ENCODE measurements around the gene PELI2.

PELI2 gene

GRCh38 chr14:56125772-56126636 is 7.8 kb downstream of the PELI2 start:
- H3K4me1 ChIP-seq (ENCODE audit: control insufficient read depth in 1 of 2, insufficient read depth in 1 of 2, low read depth in 1 of 2, low read length in 1 of 2) = peaks cover 63 to 71% of the 10 kb centered on the region in 2 experiments
- no peak overlapping the region for H3K4me3 ChIP-seq (ENCODE audit: low read depth in 1 of 2, low read length in 1 of 2)
- no peaks in the 10 kb centered on the region for H3K36me3 ChIP-seq
- no peaks in the 10 kb centered on the region for H3K9me3 ChIP-seq
- H3K27ac ChIP-seq = no peak overlapping the region
- H3K27me3 ChIP-seq = no peaks in the 10 kb centered on the region
- no peak for TF ChIP-seq CTCF (IDR thresholded peaks at IDR 0.05)

GRCh38 chr14:56126637-56126913 is 8.4 kb downstream of the PELI2 start:
- H3K4me1 ChIP-seq (ENCODE audit: control insufficient read depth in 1 of 2, insufficient read depth in 1 of 2, low read depth in 1 of 2, low read length in 1 of 2) = peaks cover 63 to 71% of the 10 kb centered on the region in 2 experiments
- no peaks in the 10 kb centered on the region for H3K36me3 ChIP-seq
- TF ChIP-seq CTCF (IDR thresholded peaks at IDR 0.05) = no peak
- no peak overlapping the region for H3K4me3 ChIP-seq (ENCODE audit: low read depth in 1 of 2, low read length in 1 of 2)
- H3K27me3 ChIP-seq = no peaks in the 10 kb centered on the region
- H3K9me3 ChIP-seq = no peaks in the 10 kb centered on the region
- no peak overlapping the region for H3K27ac ChIP-seq

GRCh38 chr14:56127156-56127555 is 8.9 kb downstream of the PELI2 start:
- no peak for TF ChIP-seq CTCF (IDR thresholded peaks at IDR 0.05)
- Histone ChIP-seq H3K27ac (peak overlapping the region; percentile 11), H3K4me3 (ENCODE audit: low read depth in 1 of 2, low read length in 1 of 2) (no peak overlapping the region), H3K36me3 (no peaks in the 10 kb centered on the region), H3K27me3 (no peaks in the 10 kb centered on the region), H3K4me1 (ENCODE audit: control insufficient read depth in 1 of 2, insufficient read depth in 1 of 2, low read depth in 1 of 2, low read length in 1 of 2) (peaks cover 63 to 71% of the 10 kb centered on the region in 2 experiments), H3K9me3 (no peaks in the 10 kb centered on the region)

DNA sequence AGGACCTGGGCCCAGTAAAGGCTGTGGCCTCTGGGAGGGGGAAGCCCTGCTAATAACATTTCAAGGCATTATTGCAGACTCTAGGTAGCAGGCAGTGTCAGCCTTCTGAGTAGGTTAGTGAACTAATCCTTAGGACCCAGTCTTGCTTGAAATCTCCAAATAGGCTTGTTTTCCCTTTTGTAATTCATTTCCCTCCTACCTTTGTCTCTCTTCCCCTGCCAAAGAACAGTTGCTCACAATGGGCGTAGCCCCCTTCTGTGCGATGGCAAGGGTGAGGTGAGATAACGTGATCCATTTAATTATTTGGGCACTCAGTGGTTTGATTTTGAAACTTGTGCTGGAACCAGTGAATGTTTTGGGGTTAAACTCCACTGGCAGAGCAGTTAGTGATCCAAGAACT is 10.9 kb downstream of the PELI2 start:
- no peak for TF ChIP-seq CTCF (IDR thresholded peaks at IDR 0.05)
- Histone ChIP-seq H3K4me1 (ENCODE audit: control insufficient read depth in 1 of 2, insufficient read depth in 1 of 2, low read depth in 1 of 2, low read length in 1 of 2) (peaks cover 63 to 71% of the 10 kb centered on the region in 2 experiments), H3K27me3 (no peaks in the 10 kb centered on the region), H3K9me3 (no peaks in the 10 kb centered on the region), H3K27ac (peak overlapping the region; percentile 67), H3K4me3 (ENCODE audit: low read depth in 1 of 2, low read length in 1 of 2) (peak overlapping the region in 1 of 2 experiments; percentile 38), H3K36me3 (no peaks in the 10 kb centered on the region)

- no peak for TF ChIP-seq CTCF (IDR thresholded peaks at IDR 0.05)
- H3K9me3 ChIP-seq = no peaks in the 10 kb centered on the region
- no peaks in the 10 kb centered on the region for H3K36me3 ChIP-seq
- H3K4me1 ChIP-seq (ENCODE audit: control insufficient read depth in 1 of 2, insufficient read depth in 1 of 2, low read depth in 1 of 2, low read length in 1 of 2) = peaks cover 71 to 78% of the 10 kb centered on the region in 2 experiments
- H3K27me3 ChIP-seq = no peaks in the 10 kb centered on the region
- H3K4me3 ChIP-seq (ENCODE audit: low read depth in 1 of 2, low read length in 1 of 2) = peak overlapping the region; percentile 9 to 38
- H3K27ac ChIP-seq = peak overlapping the region; percentile 67
Observed at GRCh38 chr14:56129933-56130332, 11.7 kb downstream of the PELI2 start.
